HCT116 (cell line): ENCODE results near the gene RTTN. TPM values are rescaled to one million over a fixed set of nuclear protein-coding genes. Genes with fewer than 3 reads are reported as not detected.

ENCODE experiments used
- ATAC-seq: fragments of 200-7000 bp; cut with Tn5 transposase; 2 replicates; pipeline ENCODE4 v1.9.1; 2020; ENCODE audit warnings: mild to moderate bottlenecking, moderate library complexity
- BruUV-seq: library from RNA; stranded (reverse); fragments of 400-500 nt; replicated peaks from 2 replicates; lab custom pipeline; 2021; lab: Mats Ljungman, UMichigan
- CTCF ChIA-PET: fragments of 300-600 bp; sonication (Branson Sonifier 250); formaldehyde crosslinking; loops from one replicate; lab custom pipeline; 2021; ENCODE audit warnings: antibody characterized with exemption; lab: Charles Lee
- POLR2A ChIA-PET: fragments of 300-600, 350-600 bp; sonication (Branson Sonifier 250); formaldehyde crosslinking; loops from one replicate; lab custom pipeline; 2021; ENCODE audit warnings: antibody characterized with exemption; lab: Charles Lee
- RAD21 ChIA-PET, 2 experiments: fragments of 300-600 bp; sonication (Branson Sonifier 250); formaldehyde crosslinking; loops; one replicate each; lab custom pipeline; 2023; ENCODE audit warnings: low total read pairs in 2 of 2; ENCODE audit not compliant: uncharacterized antibody in 2 of 2, unreplicated experiment in 2 of 2, low non-redundant PET in 1 of 2; lab: Charles Lee
- DNase-seq: peaks from one replicate; pipeline ENCODE4 v3.0.0-alpha.2; 2010; ENCODE audit warnings: low read depth, low spot score
- H2AFZ ChIP-seq: fragments of 200-600 bp; shearing (Covaris generic), sonication (generic); 2 replicates; pipeline ENCODE4 v1.6.1; 2017; ENCODE audit warnings: low read depth, mixed run types, mixed read lengths, antibody characterized with exemption, low read length; ENCODE audit not compliant: poor library complexity, severe bottlenecking
- H3K27ac ChIP-seq: 2 replicates; pipeline ENCODE4 v1.5.1; 2012; ENCODE audit warnings: low read depth, low read length
- H3K27me3 ChIP-seq: fragments of 200-600 bp; sonication (generic); 2 replicates; pipeline ENCODE4 v1.6.1; 2016; ENCODE audit warnings: mixed run types, low read length, mixed read lengths; ENCODE audit not compliant: insufficient read depth
- H3K36me3 ChIP-seq, 2 experiments: fragments of 200-500 bp in 1 of 2; fragments of 200-600 bp in 1 of 2; sonication (Bioruptor generic) in 1 of 2; sonication (generic) in 1 of 2; 2 replicates each; pipeline versions ENCODE4 v1.5.1 to v1.6.1; 2014 to 2016; ENCODE audit warnings: low read length in 2 of 2, inconsistent platforms in 1 of 2, mixed read lengths in 1 of 2, mixed run types in 1 of 2; ENCODE audit not compliant: insufficient read depth in 2 of 2, control insufficient read depth in 1 of 2
- H3K4me1 ChIP-seq, 2 experiments: fragments of 200-600 bp in 1 of 2; sonication (generic) in 1 of 2; 2 replicates each; pipeline versions ENCODE4 v1.5.1 to v1.6.1; 2012 to 2017; ENCODE audit warnings: low read length in 2 of 2, inconsistent platforms in 1 of 2, mild to moderate bottlenecking in 1 of 2, mixed read lengths in 1 of 2, mixed run types in 1 of 2, moderate library complexity in 1 of 2; ENCODE audit not compliant: insufficient read depth in 2 of 2, control insufficient read depth in 1 of 2
- H3K4me2 ChIP-seq: fragments of 200-600 bp; sonication (generic); 2 replicates; pipeline ENCODE4 v1.6.1; 2017; ENCODE audit warnings: mixed run types, low read length, mixed read lengths
- H3K4me3 ChIP-seq, 2 experiments: fragments of 200-600 bp in 1 of 2; sonication (generic) in 1 of 2; replicated peaks in 1 of 2; 2 replicates each; pipeline ENCODE4 v1.5.1; 2011 to 2016; ENCODE audit warnings: low read length in 2 of 2, control low read depth in 1 of 2, low read depth in 1 of 2, mild to moderate bottlenecking in 1 of 2, mixed read lengths in 1 of 2, mixed run types in 1 of 2
- H3K79me2 ChIP-seq: fragments of 200-600 bp; sonication (generic); 2 replicates; pipeline ENCODE4 v1.6.1; 2017; ENCODE audit warnings: mild to moderate bottlenecking, mixed run types, low read length, moderate library complexity, mixed read lengths; ENCODE audit not compliant: insufficient read depth
- H3K9ac ChIP-seq: fragments of 200-600 bp; sonication (generic); 2 replicates; pipeline ENCODE4 v1.6.1; 2016; ENCODE audit warnings: low read length, mixed read lengths
- H3K9me2 ChIP-seq: fragments of 200-600 bp; sonication (generic), shearing (Covaris generic); 2 replicates; pipeline ENCODE4 v1.6.1; 2017; ENCODE audit warnings: mixed run types, mild to moderate bottlenecking, moderate library complexity; ENCODE audit not compliant: insufficient read depth
- H3K9me3 ChIP-seq, 2 experiments: fragments of 200-500 bp in 1 of 2; fragments of 200-600 bp in 1 of 2; sonication (Bioruptor generic) in 1 of 2; sonication (generic) in 1 of 2; 2 replicates each; pipeline ENCODE4 v1.6.1; 2014 to 2017; ENCODE audit warnings: low read length in 2 of 2, mixed read lengths in 2 of 2, inconsistent platforms in 1 of 2, low read depth in 1 of 2, mild to moderate bottlenecking in 1 of 2, mixed run types in 1 of 2, moderate library complexity in 1 of 2; ENCODE audit not compliant: control insufficient read depth in 1 of 2, insufficient read depth in 1 of 2
- H4K20me1 ChIP-seq: fragments of 200-600 bp; sonication (generic), shearing (Covaris generic); 2 replicates; pipeline ENCODE4 v1.6.1; 2017; ENCODE audit warnings: mixed run types, mild to moderate bottlenecking, moderate library complexity; ENCODE audit not compliant: insufficient read depth
- ATF3 ChIP-seq: IDR thresholded peaks from 2 replicates; pipeline ENCODE4 v1.6.1; 2012
- CEBPB ChIP-seq: IDR thresholded peaks from 2 replicates; pipeline ENCODE4 v1.6.1; 2012; ENCODE audit warnings: low read depth
- EGR1 ChIP-seq: IDR thresholded peaks from 2 replicates; pipeline ENCODE4 v1.6.1; 2012; ENCODE audit warnings: low read depth
- MAX ChIP-seq: IDR thresholded peaks from 2 replicates; pipeline ENCODE4 v1.6.1; 2012
- POLR2A ChIP-seq: IDR thresholded peaks from 2 replicates; pipeline ENCODE4 v1.7.0; 2011; ENCODE audit warnings: borderline replicate concordance; ENCODE audit not compliant: insufficient read depth, insufficient read length; ENCODE audit errors: extremely low read depth
- SRF ChIP-seq: IDR thresholded peaks from 2 replicates; pipeline ENCODE4 v1.6.1; 2012; ENCODE audit warnings: low read depth
- TCF7L2 ChIP-seq: IDR thresholded peaks from 2 replicates; pipeline ENCODE4 v1.7.0; 2011; ENCODE audit warnings: borderline replicate concordance, inconsistent platforms; ENCODE audit not compliant: insufficient read depth, insufficient read length; ENCODE audit errors: extremely low read depth
- ZBTB33 ChIP-seq: IDR thresholded peaks from 2 replicates; pipeline ENCODE4 v1.6.1; 2011; ENCODE audit warnings: mild to moderate bottlenecking, low read length, moderate library complexity; ENCODE audit not compliant: insufficient replicate concordance; ENCODE audit errors: extremely low read depth
- ZNF274 ChIP-seq: fragments of 200-500 bp; sonication (Bioruptor generic); IDR thresholded peaks from 2 replicates; pipeline ENCODE4 v1.6.1; 2014; ENCODE audit warnings: mild to moderate bottlenecking, low read depth, low read length, inconsistent platforms
- intact Hi-C: fragments of 100-400 bp; cut with micrococcal nuclease; formaldehyde crosslinking; loops from 2 replicates; pipeline ENCODE4 v1.10.0; 2022
- total RNA-seq: library from RNA; stranded (reverse); gene quantifications from one replicate; pipeline ENCODE4 v1.2.1, GENCODE V29; 2021; ENCODE audit not compliant: unreplicated experiment

RTTN gene
- total RNA-seq, 1 experiment from 2014 or later: 41.2 TPM

- TF ChIP-seq MAX: no peak
- no peak for TF ChIP-seq EGR1
- TF ChIP-seq SRF: no peak
- no peak for TF ChIP-seq ATF3
- no peak for TF ChIP-seq CEBPB
- TF ChIP-seq ZNF274: no peak
- no peak for TF ChIP-seq ZBTB33
- no peak for TF ChIP-seq TCF7L2
These were observed 69.9 kb downstream of the RTTN start (continued) for GRCh38 chr18:70135604-70136003.

- ChIA-PET CTCF (interaction anchor here (1.2 kb wide), 1 partner anchor 322 kb away, joined by 3 read pairs; no protein-coding TSS in a partner anchor), POLR2A (no interaction called here), RAD21 (no interaction called here)
- peaks cover 5 to 6% of the 10 kb centered on the region in 2 experiments; a peak in 2 of 4 replicates for H3K36me3 ChIP-seq
- H3K79me2 ChIP-seq: no peaks in the 10 kb centered on the region; the same call in 1 of the 2 replicates
- H2AFZ ChIP-seq: no peak overlapping the region
- H3K27me3 ChIP-seq: no peaks in the 10 kb centered on the region
- no TSS peak for BruUV-seq
- no peak for TF ChIP-seq POLR2A
- TF ChIP-seq MAX: no peak
- no peak overlapping the region for H3K27ac ChIP-seq
- H3K4me3 ChIP-seq: no peak overlapping the region
- peaks cover 5% of the 10 kb centered on the region; the same call in 1 of the 2 replicates for H4K20me1 ChIP-seq
- intact Hi-C loops: no loop called here
- no peak overlapping the region for H3K4me2 ChIP-seq
- H3K9ac ChIP-seq: no peak overlapping the region
- 0 out of 4 replicates have a peak, but pooled peaks cover 0 to 2% of the 10 kb centered on the region in 2 experiments for H3K4me1 ChIP-seq
- ATAC-seq (no peak), DNase-seq (no peak)
- no peaks in the 10 kb centered on the region for H3K9me2 ChIP-seq
- no peaks in the 10 kb centered on the region for H3K9me3 ChIP-seq
These were observed 72.5 kb downstream of the RTTN start for GRCh38 chr18:70132999-70133398.
